ENCODE data around the gene TMEM263. TPM values are rescaled to one million over a fixed set of nuclear protein-coding genes. Genes with fewer than 3 reads are reported as not detected.

TMEM263 gene
- polyA plus RNA-seq, 3 donors: 0.56 to 2.0 (median 1.7) TPM

- no peaks in the 10 kb centered on the region for H3K27me3 ChIP-seq (ENCODE audit: control insufficient read depth in 2 of 2, insufficient read depth in 2 of 2, low read length in 2 of 2)
- H3K27ac ChIP-seq (ENCODE audit: low read depth in 1 of 2, low read length in 2 of 2): no peak overlapping the region
- H3K4me1 Mint-ChIP-seq: no peaks in the 10 kb centered on the region
- no peaks in the 10 kb centered on the region for H3K4me1 ChIP-seq (ENCODE audit: control insufficient read depth in 1 of 2, insufficient read depth in 2 of 2, low read length in 2 of 2)
- H3K36me3 Mint-ChIP-seq: peaks cover 0 to 6% of the 10 kb centered on the region in 2 donors
- no peak overlapping the region for H3K4me2 ChIP-seq (replicated peaks; ENCODE audit: extremely low read depth, low read length, poor library complexity, severe bottlenecking)
- no peak overlapping the region for H3K4me3 Mint-ChIP-seq
- H3K4me3 ChIP-seq (replicated peaks in 1 of 3; ENCODE audit: low read depth in 2 of 3, low read length in 3 of 3): no peak overlapping the region
- H3K9me3 Mint-ChIP-seq: no peaks in the 10 kb centered on the region
- no peak overlapping the region for H3K9ac ChIP-seq (ENCODE audit: insufficient read depth, low read length, poor library complexity, severe bottlenecking)
- no peak overlapping the region for H3K27ac Mint-ChIP-seq
- intact Hi-C loops (cut with micrococcal nuclease): no loop called here
- no peaks in the 10 kb centered on the region for H3K27me3 Mint-ChIP-seq (ENCODE audit: low read depth in 3 of 3)
- no peak for DNase-seq
- no peaks in the 10 kb centered on the region for H3K79me2 ChIP-seq (ENCODE audit: insufficient read depth, low read length)
- H2AFZ ChIP-seq (ENCODE audit: insufficient read depth, low read depth, low read length, poor library complexity, severe bottlenecking): no peak overlapping the region
- TF ChIP-seq CTCF (IDR thresholded peaks at IDR 0.05): no peak
- H4K20me1 ChIP-seq (ENCODE audit: insufficient read depth, low read length): no peaks in the 10 kb centered on the region
- H3K36me3 ChIP-seq (replicated peaks in 1 of 2; ENCODE audit: control insufficient read depth in 1 of 2, insufficient read depth in 2 of 2, low read length in 2 of 2): peaks cover 0 to under 1% of the 10 kb centered on the region in 2 donors
- no peaks in the 10 kb centered on the region for H3K9me3 ChIP-seq (replicated peaks in 1 of 2; ENCODE audit: control insufficient read depth in 1 of 2, insufficient read depth in 1 of 2, low read length in 2 of 2)
- WGBS (ENCODE audit: insufficient coverage): no CpG with 5 or more reads among the region's 1 CpG
Measured at GRCh38 chr12:106976668-106977067, 21.0 kb downstream of the TMEM263 start.

GRCh38 chr12:106978035-106978800 is 22.5 kb downstream of the TMEM263 start:
- H3K4me1 ChIP-seq (ENCODE audit: control insufficient read depth in 1 of 2, insufficient read depth in 2 of 2, low read length in 2 of 2): no peaks in the 10 kb centered on the region

More at GRCh38 chr12:106978035-106978800, 22.5 kb downstream of the TMEM263 start:
- Histone ChIP-seq H2AFZ (ENCODE audit: insufficient read depth, low read depth, low read length, poor library complexity, severe bottlenecking) (no peak overlapping the region), H3K79me2 (ENCODE audit: insufficient read depth, low read length) (no peaks in the 10 kb centered on the region), H3K9ac (ENCODE audit: insufficient read depth, low read length, poor library complexity, severe bottlenecking) (no peak overlapping the region), H3K4me3 (replicated peaks in 1 of 3; ENCODE audit: low read depth in 2 of 3, low read length in 3 of 3) (no peak overlapping the region), H3K27ac (ENCODE audit: low read depth in 1 of 2, low read length in 2 of 2) (no peak overlapping the region), H4K20me1 (ENCODE audit: insufficient read depth, low read length) (no peaks in the 10 kb centered on the region), H3K9me3 (replicated peaks in 1 of 2; ENCODE audit: control insufficient read depth in 1 of 2, insufficient read depth in 1 of 2, low read length in 2 of 2) (no peaks in the 10 kb centered on the region), H3K4me2 (replicated peaks; ENCODE audit: extremely low read depth, low read length, poor library complexity, severe bottlenecking) (no peak overlapping the region), H3K27me3 (ENCODE audit: control insufficient read depth in 2 of 2, insufficient read depth in 2 of 2, low read length in 2 of 2) (no peaks in the 10 kb centered on the region), H3K36me3 (replicated peaks in 1 of 2; ENCODE audit: control insufficient read depth in 1 of 2, insufficient read depth in 2 of 2, low read length in 2 of 2) (no peaks in the 10 kb centered on the region)
- peaks cover 0 to 4% of the 10 kb centered on the region in 2 donors for H3K36me3 Mint-ChIP-seq
- H3K27me3 Mint-ChIP-seq (ENCODE audit: low read depth in 3 of 3): no peaks in the 10 kb centered on the region
- H3K4me3 Mint-ChIP-seq: no peak overlapping the region
- H3K9me3 Mint-ChIP-seq: no peaks in the 10 kb centered on the region
- TF ChIP-seq CTCF (IDR thresholded peaks at IDR 0.05): no peak
- H3K4me1 Mint-ChIP-seq: no peaks in the 10 kb centered on the region
- 95% methylated on average over 4 of the region's 9 CpGs for WGBS (ENCODE audit: insufficient coverage)
- no peak for DNase-seq
- intact Hi-C loops (cut with micrococcal nuclease): no loop called here
- H3K27ac Mint-ChIP-seq: no peak overlapping the region

All from CD14-positive monocyte (primary cell).